SK-N-SH (cell line): Measurements from ENCODE around the gene SLC17A2. TPM values are rescaled to one million over a fixed set of nuclear protein-coding genes. Genes with fewer than 3 reads are reported as not detected.

Experiments used
- CTCF ChIA-PET: fragments of 300-600, 350-600 bp; formaldehyde crosslinking; extraction: SDS; loops from one replicate; lab custom pipeline; 2021; lab: Yijun Ruan, JAX
- POLR2A ChIA-PET: fragments of 350-600 bp; sonication (Branson Sonifier 250); formaldehyde crosslinking; extraction: SDS; loops from one replicate; lab custom pipeline; 2020; ENCODE audit warnings: antibody characterized with exemption, inconsistent platforms; lab: Yijun Ruan, JAX
- DNase-seq: peaks from one replicate; pipeline ENCODE4 v3.0.0; 2012
- H2AFZ ChIP-seq: fragments of 200-600 bp; sonication (generic); 2 replicates; pipeline ENCODE4 v1.8.1; 2016; ENCODE audit warnings: antibody characterized with exemption, mild to moderate bottlenecking, low read depth
- H3F3A ChIP-seq: fragments of 200-600 bp; sonication (generic); replicated peaks from 2 replicates; pipeline ENCODE3; 2016; ENCODE audit warnings: antibody characterized with exemption, mild to moderate bottlenecking; ENCODE audit not compliant: insufficient read depth
- H3K27ac ChIP-seq, 2 experiments: fragments of 200-500 bp in 1 of 2; fragments of 200-600 bp in 1 of 2; sonication (Bioruptor generic) in 1 of 2; sonication (generic), shearing (Covaris generic) in 1 of 2; 2 replicates each; pipeline versions ENCODE4 v1.5.1 to v1.6.1; 2014 to 2016; ENCODE audit warnings: low read depth in 2 of 2, inconsistent platforms in 1 of 2, low read length in 1 of 2, mild to moderate bottlenecking in 1 of 2, mixed read lengths in 1 of 2
- H3K27me3 ChIP-seq: fragments of 200-600 bp; sonication (generic), shearing (Covaris generic); 2 replicates; pipeline ENCODE4 v1.6.1; 2016; ENCODE audit warnings: mixed run types; ENCODE audit not compliant: insufficient read depth
- H3K36me3 ChIP-seq, 2 experiments: fragments of 200-500 bp in 1 of 2; fragments of 200-600 bp in 1 of 2; sonication (Bioruptor generic) in 1 of 2; sonication (generic) in 1 of 2; replicated peaks in 1 of 2; 2 replicates each; pipeline versions ENCODE3 to v1.5.1; 2014 to 2016; ENCODE audit warnings: low read length in 1 of 2, mild to moderate bottlenecking in 1 of 2; ENCODE audit not compliant: insufficient read depth in 2 of 2, control insufficient read depth in 1 of 2
- H3K4me1 ChIP-seq, 2 experiments: fragments of 200-500 bp in 1 of 2; fragments of 200-600 bp in 1 of 2; sonication (Bioruptor generic) in 1 of 2; sonication (generic), shearing (Covaris generic) in 1 of 2; 2 replicates each; pipeline versions ENCODE4 v1.5.1 to v1.6.1; 2014 to 2016; ENCODE audit warnings: low read depth in 1 of 2, low read length in 1 of 2, mixed run types in 1 of 2; ENCODE audit not compliant: insufficient read depth in 2 of 2, control insufficient read depth in 1 of 2
- H3K4me2 ChIP-seq: fragments of 200-600 bp; sonication (generic), shearing (Covaris generic); 2 replicates; pipeline ENCODE4 v1.6.1; 2017; ENCODE audit warnings: mixed run types
- H3K4me3 ChIP-seq, 2 experiments: fragments of 200-500 bp in 1 of 2; fragments of 200-600 bp in 1 of 2; sonication (Bioruptor generic) in 1 of 2; sonication (generic), shearing (Covaris generic) in 1 of 2; 2 replicates each; pipeline versions ENCODE4 v1.5.1 to v1.8.1; 2014 to 2016; ENCODE audit warnings: low read depth in 2 of 2, inconsistent platforms in 1 of 2, low read length in 1 of 2, mild to moderate bottlenecking in 1 of 2, mixed read lengths in 1 of 2, moderate library complexity in 1 of 2
- H3K79me2 ChIP-seq: fragments of 200-600 bp; sonication (generic); 2 replicates; pipeline ENCODE4 v1.8.1; 2017; ENCODE audit warnings: mild to moderate bottlenecking; ENCODE audit not compliant: insufficient read depth
- H3K9ac ChIP-seq: fragments of 200-600 bp; sonication (generic); 2 replicates; pipeline ENCODE4 v1.6.1; 2017; ENCODE audit warnings: mixed run types
- H3K9me2 ChIP-seq: fragments of 200-600 bp; sonication (generic); 2 replicates; pipeline ENCODE4 v1.6.1; 2017; ENCODE audit warnings: mixed run types
- H3K9me3 ChIP-seq: fragments of 200-600 bp; sonication (generic); 2 replicates; pipeline ENCODE4 v1.6.1; 2017; ENCODE audit warnings: mixed run types, mild to moderate bottlenecking, moderate library complexity
- H4K20me1 ChIP-seq: fragments of 200-600 bp; sonication (generic); 2 replicates; pipeline ENCODE4 v1.6.1; 2017; ENCODE audit warnings: mild to moderate bottlenecking, mixed run types; ENCODE audit not compliant: insufficient read depth
- ELF1 ChIP-seq: IDR thresholded peaks from 2 replicates; pipeline ENCODE4 v1.4.0; 2012
- EP300 ChIP-seq, 2 experiments: IDR thresholded peaks; 2 replicates each; pipeline versions ENCODE4 v1.4.0 to v1.6.1; 2012; ENCODE audit warnings: borderline replicate concordance in 1 of 2, low read depth in 1 of 2, low read length in 1 of 2
- EZH2phosphoT487 ChIP-seq: fragments of 200-600 bp; sonication (generic); IDR thresholded peaks from 2 replicates; pipeline ENCODE4 v1.6.1; 2017; ENCODE audit warnings: low read depth, mixed run types, mild to moderate bottlenecking, antibody characterized with exemption, moderate library complexity, borderline replicate concordance
- FOSL2 ChIP-seq: IDR thresholded peaks from 2 replicates; pipeline ENCODE4 v1.4.0; 2012; ENCODE audit warnings: low read depth, mild to moderate bottlenecking, moderate library complexity, borderline replicate concordance
- FOXM1 ChIP-seq: IDR thresholded peaks from 2 replicates; pipeline ENCODE4 v1.4.0; 2012; ENCODE audit warnings: low read depth, mild to moderate bottlenecking
- GABPA ChIP-seq: IDR thresholded peaks from 2 replicates; pipeline ENCODE4 v1.4.0; 2012; ENCODE audit warnings: low read depth, mild to moderate bottlenecking
- JUND ChIP-seq: IDR thresholded peaks from 2 replicates; pipeline ENCODE4 v1.4.0; 2012
- MXI1 ChIP-seq: IDR thresholded peaks from 2 replicates; pipeline ENCODE4 v1.6.1; 2012; ENCODE audit warnings: mild to moderate bottlenecking, low read depth, low read length, improper control_type of control experiment
- NFIC ChIP-seq: IDR thresholded peaks from 2 replicates; pipeline ENCODE4 v1.4.0; 2012; ENCODE audit warnings: borderline replicate concordance
- NRF1 ChIP-seq: IDR thresholded peaks from 2 replicates; pipeline ENCODE4 v1.6.1; 2012; ENCODE audit warnings: low read depth, mild to moderate bottlenecking, low read length
- RCOR1 ChIP-seq: fragments of 150-350 bp; IDR thresholded peaks from 2 replicates; pipeline ENCODE4 v1.6.1; 2017; ENCODE audit warnings: antibody characterized with exemption, low read length
- REST ChIP-seq: IDR thresholded peaks from 2 replicates; pipeline ENCODE4 v1.6.1; 2012; ENCODE audit warnings: mild to moderate bottlenecking, low read depth, low read length, moderate library complexity
- RFX5 ChIP-seq: IDR thresholded peaks from 2 replicates; pipeline ENCODE4 v1.6.1; 2012; ENCODE audit warnings: mild to moderate bottlenecking, improper control_type of control experiment, low read length
- SMC3 ChIP-seq: IDR thresholded peaks from 2 replicates; pipeline ENCODE4 v1.6.1; 2012; ENCODE audit warnings: low read depth, low read length, improper control_type of control experiment
- TEAD4 ChIP-seq: IDR thresholded peaks from 2 replicates; pipeline ENCODE4 v1.4.0; 2012; ENCODE audit warnings: mild to moderate bottlenecking, borderline replicate concordance; ENCODE audit not compliant: insufficient read depth
- USF1 ChIP-seq: IDR thresholded peaks from 2 replicates; pipeline ENCODE4 v1.4.0; 2012; ENCODE audit warnings: low read depth, borderline replicate concordance
- USF2 ChIP-seq: fragments of 150-350 bp; IDR thresholded peaks from 2 replicates; pipeline ENCODE4 v1.6.1; 2017; ENCODE audit warnings: antibody characterized with exemption, low read length, low read depth, borderline replicate concordance
- ZBTB33 ChIP-seq: IDR thresholded peaks from 2 replicates; pipeline ENCODE4 v1.4.0; 2012; ENCODE audit warnings: low read depth, borderline replicate concordance
- WGBS: methylation state at CpG from one replicate; pipeline ENCODE4 v1.1.6; 2017; ENCODE audit warnings: low lambda C conversion rate; 5-methylcytosine and 5-hydroxymethylcytosine counted together
- polyA plus RNA-seq, 3 experiments: library from polyadenylated mRNA; depleted of rRNA; stranded (reverse); fragments of >200 nt; gene quantifications; 2 replicates each; pipeline ENCODE4 v1.2.3, GENCODE V29; 2012

SLC17A2 gene
- polyA plus RNA-seq, 1 of the 3 experiments (the other 2 are of a cell fraction) = not detected

- no peak for TF ChIP-seq ZBTB33
- TF ChIP-seq RFX5 = no peak
- no peak for TF ChIP-seq EP300 (IDR thresholded peaks at IDR 0.05; ENCODE audit: borderline replicate concordance in 1 of 2, low read depth in 1 of 2, low read length in 1 of 2)
- TF ChIP-seq GABPA = no peak
- no peak for TF ChIP-seq JUND
- TF ChIP-seq MXI1 = no peak
- TF ChIP-seq FOXM1 = no peak
Measured at GRCh38 chr6:25898289-25898977, 32.1 kb downstream of the SLC17A2 start (continued).

GRCh38 chr6:25896252-25896651 is 34.2 kb downstream of the SLC17A2 start:
- H3K4me2 ChIP-seq = no peak overlapping the region
- POLR2A ChIA-PET = no interaction called here
- H3K9me3 ChIP-seq = no peaks in the 10 kb centered on the region

GRCh38 chr6:25895771-25896170 is 34.7 kb downstream of the SLC17A2 start:
- 40% methylated on average over 1 of the region's 1 CpG for WGBS
- Histone ChIP-seq H3K27ac (no peak overlapping the region), H3K79me2 (no peaks in the 10 kb centered on the region), H3K4me1 (no peaks in the 10 kb centered on the region), H3K4me3 (no peak overlapping the region), H3K4me2 (no peak overlapping the region), H3F3A (no peaks in the 10 kb centered on the region), H3K9me3 (no peaks in the 10 kb centered on the region), H3K9me2 (no peaks in the 10 kb centered on the region), H3K27me3 (no peaks in the 10 kb centered on the region), H3K9ac (no peak overlapping the region), H3K36me3 (no peaks in the 10 kb centered on the region), H2AFZ (no peak overlapping the region), H4K20me1 (no peaks in the 10 kb centered on the region)
- no peak for DNase-seq
- ChIA-PET POLR2A (no interaction called here), CTCF (interaction anchor here (1.4 to 1.5 kb wide), 2 partner anchors 10 to 178 kb away, joined by 4 read pairs; no protein-coding TSS in a partner anchor)
- TF ChIP-seq NFIC (no peak), FOSL2 (no peak), USF2 (no peak), GABPA (no peak), MXI1 (no peak), EP300 (IDR thresholded peaks at IDR 0.05; ENCODE audit: borderline replicate concordance in 1 of 2, low read depth in 1 of 2, low read length in 1 of 2) (no peak), EZH2phosphoT487 (no peak), NRF1 (no peak), REST (no peak), USF1 (no peak), TEAD4 (no peak), RFX5 (no peak), RCOR1 (no peak)

More at GRCh38 chr6:25896252-25896651, 34.2 kb downstream of the SLC17A2 start:
- Histone ChIP-seq H3K79me2 (no peaks in the 10 kb centered on the region), H3K4me3 (no peak overlapping the region), H2AFZ (no peak overlapping the region), H3K9me2 (no peaks in the 10 kb centered on the region), H3K36me3 (no peaks in the 10 kb centered on the region), H3F3A (no peaks in the 10 kb centered on the region), H3K27me3 (no peaks in the 10 kb centered on the region), H4K20me1 (no peaks in the 10 kb centered on the region), H3K4me1 (no peaks in the 10 kb centered on the region), H3K27ac (no peak overlapping the region), H3K9ac (no peak overlapping the region)
- CTCF ChIA-PET = interaction anchor here (1.0 to 1.5 kb wide), 3 partner anchors 9 to 673 kb away, joined by 3 to 4 read pairs (median 4); no protein-coding TSS in a partner anchor
- DNase-seq = no peak
- TF ChIP-seq TEAD4 (no peak), ELF1 (no peak), SMC3 (no peak)
- 36% methylated on average over 3 of the region's 3 CpGs for WGBS
